NCI-H1105 treated with DMSO at 0.1 percent for 48 hours (cell line): ENCODE results near the gene VTA1.
A peak's percentile ranks its signal among the peaks of the same experiment; 100 is the strongest.
"Not testable (repeated sequence)": the region's sequence is repeated elsewhere in the genome, so short reads cannot be mapped to it uniquely, and the experiment has no call there.

Experiments used
- DNase-seq: peaks from one replicate; lab custom pipeline; 2025; lab: John Stamatoyannopoulos, UW

The VTA1 gene

GRCh38 chr6:142146828-142147662 lies at the start of gene VTA1, which contains the start of gene NMBR:
Gene VTA1 (plus strand): TSS chr6:142147263. CDS start chr6:142147288, 25 bp downstream.
Gene NMBR (minus strand): TSS chr6:142147122. CDS start chr6:142088658, 58,464 bp downstream.
- peak; percentile 99 for DNase-seq

GRCh38 chr6:142104820-142105219 lies 42.2 kb upstream of the VTA1 start:
- DNase-seq, result not testable (repeated sequence)

- DNase-seq, result not testable (repeated sequence)
Observed at GRCh38 chr6:142110820-142111219, 36.2 kb upstream of the VTA1 start.

- peak; percentile 69 for DNase-seq
Observed at GRCh38 chr6:142112451-142113061, 34.5 kb upstream of the VTA1 start.

GRCh38 chr6:142117366-142117765 lies 29.7 kb upstream of the VTA1 start:
- no peak for DNase-seq

GRCh38 chr6:142118328-142118727 lies 28.7 kb upstream of the VTA1 start:
- DNase-seq, result no peak

- no peak for DNase-seq
Observed at GRCh38 chr6:142118925-142119324, 28.1 kb upstream of the VTA1 start.

GRCh38 chr6:142121342-142121741 lies 25.7 kb upstream of the VTA1 start:
- DNase-seq, result no peak

GRCh38 chr6:142130814-142131213 lies 16.2 kb upstream of the VTA1 start:
- DNase-seq, result no peak

GRCh38 chr6:142132625-142133024 lies 14.4 kb upstream of the VTA1 start, which contains the start of gene GJE1:
Gene GJE1 (plus strand): TSS chr6:142132925. CDS start chr6:142133159, 234 bp downstream.
- DNase-seq, result no peak

GRCh38 chr6:142138876-142139275 lies 8.2 kb upstream of the VTA1 start:
- no peak for DNase-seq

- DNase-seq, result not testable (repeated sequence)
Observed at GRCh38 chr6:142141531-142141930, 5.5 kb upstream of the VTA1 start.

GRCh38 chr6:142152746-142153145 lies 5.7 kb downstream of the VTA1 start:
- no peak for DNase-seq

- DNase-seq, result no peak
Observed at GRCh38 chr6:142153196-142153595, 6.1 kb downstream of the VTA1 start.

- DNase-seq, result no peak
Observed at GRCh38 chr6:142154336-142154735, 7.3 kb downstream of the VTA1 start.

- DNase-seq, result no peak
Observed at GRCh38 chr6:142155091-142155490, 8.0 kb downstream of the VTA1 start.

GRCh38 chr6:142155895-142156757 lies 9.1 kb downstream of the VTA1 start:
- peak; percentile 25 for DNase-seq

- DNase-seq, result not testable (repeated sequence)
Observed at GRCh38 chr6:142156758-142157068, 9.7 kb downstream of the VTA1 start.

GRCh38 chr6:142162780-142163179 lies 15.7 kb downstream of the VTA1 start:
- no peak for DNase-seq

- DNase-seq, result no peak
Observed at GRCh38 chr6:142165227-142165626, 18.2 kb downstream of the VTA1 start.

GRCh38 chr6:142167071-142167470 lies 20.0 kb downstream of the VTA1 start:
- no peak for DNase-seq

- no peak for DNase-seq
Observed at GRCh38 chr6:142167486-142167885, 20.4 kb downstream of the VTA1 start.
